Mucosa of rectum (tissue), 2 donors: ENCODE results near the gene FXYD5.

Source experiments
- H3K27ac ChIP-seq, 2 donors: one replicate each; pipeline ENCODE4 v1.7.0; 2013; ENCODE audit warnings: inconsistent platforms in 2 of 2, low read depth in 2 of 2, low read length in 2 of 2
- H3K27me3 ChIP-seq, 2 donors: one replicate each; pipeline ENCODE4 v1.7.0; 2013; ENCODE audit warnings: low read length in 2 of 2; ENCODE audit not compliant: control insufficient read depth in 2 of 2, insufficient read depth in 2 of 2
- H3K36me3 ChIP-seq, 2 donors: one replicate each; pipeline ENCODE4 v1.7.0; 2013; ENCODE audit warnings: low read length in 2 of 2; ENCODE audit not compliant: control insufficient read depth in 2 of 2, insufficient read depth in 2 of 2
- H3K4me1 ChIP-seq, 2 donors: one replicate each; pipeline ENCODE4 v1.7.0; 2013; ENCODE audit warnings: low read length in 2 of 2, mild to moderate bottlenecking in 1 of 2; ENCODE audit not compliant: control insufficient read depth in 2 of 2, insufficient read depth in 2 of 2
- H3K4me3 ChIP-seq, 2 donors: one replicate each; pipeline ENCODE4 v1.7.0; 2013; ENCODE audit warnings: low read length in 2 of 2
- H3K9ac ChIP-seq, 2 donors: one replicate each; pipeline ENCODE4 v1.7.0; 2013; ENCODE audit warnings: low read length in 2 of 2, low read depth in 1 of 2, mild to moderate bottlenecking in 1 of 2
- H3K9me3 ChIP-seq, 2 donors: one replicate each; pipeline ENCODE4 v1.7.0; 2013; ENCODE audit warnings: low read length in 2 of 2; ENCODE audit not compliant: control insufficient read depth in 2 of 2
- donor health status: healthy.
- donor health status: Normal muscosa, but diverticular disease.

Gene FXYD5

GRCh38 chr19:35155981-35156672 lies 1.6 kb downstream of the FXYD5 start:
- Histone ChIP-seq H3K27me3 (peaks cover 11 to 12% of the 10 kb centered on the region in 2 donors), H3K4me3 (peak overlapping the region; percentile 68 to 76), H3K9me3 (no peaks in the 10 kb centered on the region), H3K4me1 (peaks cover 4 to 16% of the 10 kb centered on the region in 2 donors), H3K27ac (peak overlapping the region in 1 of 2 donors; percentile 82), H3K9ac (peak overlapping the region in 1 of 2 donors; percentile 24), H3K36me3 (peaks cover 0 to 14% of the 10 kb centered on the region in 2 donors)

- no peaks in the 10 kb centered on the region for H3K9me3 ChIP-seq
- peaks cover 0 to 17% of the 10 kb centered on the region in 2 donors for H3K36me3 ChIP-seq
- H3K4me3 ChIP-seq, result no peak overlapping the region
- peaks cover 4 to 16% of the 10 kb centered on the region in 2 donors for H3K4me1 ChIP-seq
- H3K9ac ChIP-seq, result no peak overlapping the region
- H3K27me3 ChIP-seq, result peaks cover 8 to 12% of the 10 kb centered on the region in 2 donors
- no peak overlapping the region for H3K27ac ChIP-seq
Observed at GRCh38 chr19:35156673-35157014, 2.1 kb downstream of the FXYD5 start.

GRCh38 chr19:35157431-35157830 lies 2.9 kb downstream of the FXYD5 start:
- H3K4me1 ChIP-seq, result peaks cover 4 to 16% of the 10 kb centered on the region in 2 donors
- H3K27me3 ChIP-seq, result peaks cover 8 to 12% of the 10 kb centered on the region in 2 donors
- H3K27ac ChIP-seq, result no peak overlapping the region
- H3K36me3 ChIP-seq, result peaks cover 0 to 22% of the 10 kb centered on the region in 2 donors
- no peak overlapping the region for H3K9ac ChIP-seq
- no peaks in the 10 kb centered on the region for H3K9me3 ChIP-seq
- H3K4me3 ChIP-seq, result no peak overlapping the region

- H3K36me3 ChIP-seq, result peaks cover 6 to 35% of the 10 kb centered on the region in 2 donors
- H3K9ac ChIP-seq, result no peak overlapping the region
Observed at GRCh38 chr19:35159606-35160005, 5.1 kb downstream of the FXYD5 start.

GRCh38 chr19:35160629-35161433 lies 6.3 kb downstream of the FXYD5 start:
- peaks cover 6 to 40% of the 10 kb centered on the region in 2 donors for H3K36me3 ChIP-seq
- no peaks in the 10 kb centered on the region for H3K9me3 ChIP-seq
- peaks cover 0 to 6% of the 10 kb centered on the region in 2 donors for H3K4me1 ChIP-seq
- no peak overlapping the region for H3K9ac ChIP-seq
- H3K27ac ChIP-seq, result no peak overlapping the region
- no peak overlapping the region for H3K4me3 ChIP-seq
- no peaks in the 10 kb centered on the region for H3K27me3 ChIP-seq

More at GRCh38 chr19:35159606-35160005, 5.1 kb downstream of the FXYD5 start:
- Histone ChIP-seq H3K4me1 (peaks cover 0 to 8% of the 10 kb centered on the region in 2 donors), H3K27me3 (peaks cover 0 to 3% of the 10 kb centered on the region in 2 donors), H3K9me3 (no peaks in the 10 kb centered on the region), H3K27ac (no peak overlapping the region), H3K4me3 (no peak overlapping the region)

- H3K36me3 ChIP-seq, result peaks cover 6 to 45% of the 10 kb centered on the region in 2 donors
Observed at GRCh38 chr19:35161434-35161743, 6.9 kb downstream of the FXYD5 start.

GRCh38 chr19:35162471-35163326 lies 8.2 kb downstream of the FXYD5 start:
- Histone ChIP-seq H3K27ac (no peak overlapping the region), H3K4me1 (peaks cover 0 to 3% of the 10 kb centered on the region in 2 donors), H3K36me3 (peaks cover 6 to 43% of the 10 kb centered on the region in 2 donors), H3K27me3 (no peaks in the 10 kb centered on the region), H3K9me3 (no peaks in the 10 kb centered on the region), H3K4me3 (no peak overlapping the region), H3K9ac (no peak overlapping the region)

More at GRCh38 chr19:35161434-35161743, 6.9 kb downstream of the FXYD5 start:
- Histone ChIP-seq H3K9ac (no peak overlapping the region), H3K27me3 (no peaks in the 10 kb centered on the region), H3K27ac (no peak overlapping the region), H3K4me1 (peaks cover 0 to under 1% of the 10 kb centered on the region in 2 donors), H3K9me3 (no peaks in the 10 kb centered on the region), H3K4me3 (no peak overlapping the region)

GRCh38 chr19:35164418-35164817 lies 9.9 kb downstream of the FXYD5 start:
- Histone ChIP-seq H3K9ac (no peak overlapping the region), H3K27ac (no peak overlapping the region), H3K4me1 (peaks cover 0 to 3% of the 10 kb centered on the region in 2 donors), H3K27me3 (no peaks in the 10 kb centered on the region), H3K9me3 (no peaks in the 10 kb centered on the region), H3K36me3 (peaks cover 6 to 38% of the 10 kb centered on the region in 2 donors), H3K4me3 (no peak overlapping the region)

GRCh38 chr19:35165200-35166058 lies 10.9 kb downstream of the FXYD5 start:
- Histone ChIP-seq H3K9ac (no peak overlapping the region), H3K4me1 (peaks cover 0 to 3% of the 10 kb centered on the region in 2 donors), H3K36me3 (peaks cover 6 to 35% of the 10 kb centered on the region in 2 donors), H3K27ac (no peak overlapping the region), H3K9me3 (no peaks in the 10 kb centered on the region), H3K27me3 (no peaks in the 10 kb centered on the region), H3K4me3 (no peak overlapping the region)
